H1 (cell line): ENCODE measurements around the gene GNAI1. TPM values are rescaled to one million over a fixed set of nuclear protein-coding genes. Genes with fewer than 3 reads are reported as not detected.

ENCODE experiments used
- ASH2L ChIP-seq: fragments of 200-600, 300-600 bp; sonication (generic); IDR thresholded peaks from one replicate; pipeline ENCODE4 v1.7.1; 2017; ENCODE audit warnings: low read length
- BRCA1 ChIP-seq: IDR thresholded peaks from 2 replicates; pipeline ENCODE4 v1.6.1; 2012; ENCODE audit warnings: low read depth, low read length, improper control_type of control experiment
- CBX5 ChIP-seq: fragments of 300-800, 300-1000 bp; sonication (generic); IDR thresholded peaks from 2 replicates; pipeline ENCODE4 v1.7.1; 2016; ENCODE audit warnings: antibody characterized with exemption, low read length, low read depth
- CHD2 ChIP-seq: IDR thresholded peaks from 2 replicates; pipeline ENCODE4 v1.6.1; 2012; ENCODE audit warnings: low read length, improper control_type of control experiment
- CTBP2 ChIP-seq: IDR thresholded peaks from 2 replicates; pipeline ENCODE4 v1.7.0; 2011; ENCODE audit warnings: borderline replicate concordance, mild to moderate bottlenecking, moderate library complexity, mixed read lengths, low read length; ENCODE audit not compliant: insufficient read depth, insufficient read length
- EGR1 ChIP-seq: IDR thresholded peaks from 2 replicates; pipeline ENCODE4 v1.6.1; 2011; ENCODE audit warnings: low read depth, low read length, borderline replicate concordance
- EP300 ChIP-seq, 2 experiments: IDR thresholded peaks; 1 replicate in 1 of 2; 2 replicates in 1 of 2; pipeline ENCODE4 v1.6.1; 2011 to 2012; ENCODE audit warnings: low read depth in 2 of 2, low read length in 2 of 2, mild to moderate bottlenecking in 2 of 2, borderline replicate concordance in 1 of 2, inconsistent platforms in 1 of 2, moderate library complexity in 1 of 2
- FOSL1 ChIP-seq: IDR thresholded peaks from 2 replicates; pipeline ENCODE4 v1.6.1; 2011; ENCODE audit warnings: mild to moderate bottlenecking, low read depth, low read length, moderate library complexity; ENCODE audit not compliant: insufficient read depth
- GABPA ChIP-seq: IDR thresholded peaks from 2 replicates; pipeline ENCODE4 v1.6.1; 2011; ENCODE audit warnings: mild to moderate bottlenecking, low read length, moderate library complexity, borderline replicate concordance; ENCODE audit not compliant: insufficient read depth
- GTF2F1 ChIP-seq: IDR thresholded peaks from 2 replicates; pipeline ENCODE4 v1.6.1; 2012; ENCODE audit warnings: low read depth, low read length, improper control_type of control experiment, borderline replicate concordance
- NRF1 ChIP-seq: IDR thresholded peaks from 2 replicates; pipeline ENCODE4 v1.6.1; 2011; ENCODE audit warnings: mild to moderate bottlenecking, low read depth, low read length, improper control_type of control experiment
- POU5F1 ChIP-seq: IDR thresholded peaks from 2 replicates; pipeline ENCODE4 v1.6.1; 2011; ENCODE audit warnings: low read depth, mild to moderate bottlenecking, low read length, moderate library complexity
- RFX5 ChIP-seq: IDR thresholded peaks from 2 replicates; pipeline ENCODE4 v1.6.1; 2011; ENCODE audit warnings: low read depth, low read length, improper control_type of control experiment, borderline replicate concordance
- RNF2 ChIP-seq: fragments of 200-900, 300-1000 bp; sonication (generic); IDR thresholded peaks from 2 replicates; pipeline ENCODE4 v1.7.1; 2016; ENCODE audit warnings: borderline replicate concordance, low read depth, mild to moderate bottlenecking, antibody characterized with exemption, low read length; ENCODE audit not compliant: poor library complexity, severe bottlenecking; ENCODE audit errors: missing control alignments
- RXRA ChIP-seq: IDR thresholded peaks from 2 replicates; pipeline ENCODE4 v1.6.1; 2011; ENCODE audit warnings: low read depth, mild to moderate bottlenecking, low read length, moderate library complexity; ENCODE audit not compliant: insufficient read depth
- SAP30 ChIP-seq: fragments of 300-600 bp; sonication (generic); IDR thresholded peaks from 2 replicates; pipeline ENCODE4 v1.7.1; 2012; ENCODE audit warnings: low read length, moderate library complexity, mild to moderate bottlenecking, inconsistent platforms; ENCODE audit not compliant: insufficient read depth, insufficient replicate concordance
- SIRT6 ChIP-seq: IDR thresholded peaks from one replicate; pipeline ENCODE4 v1.7.1; 2012; ENCODE audit warnings: low read length, inconsistent platforms
- SRF ChIP-seq: IDR thresholded peaks from 2 replicates; pipeline ENCODE4 v1.6.1; 2011; ENCODE audit warnings: mild to moderate bottlenecking, low read depth, low read length, moderate library complexity
- TAF1 ChIP-seq: IDR thresholded peaks from 2 replicates; pipeline ENCODE4 v1.6.1; 2011; ENCODE audit warnings: mild to moderate bottlenecking, low read depth, low read length
- TCF12 ChIP-seq: IDR thresholded peaks from 2 replicates; pipeline ENCODE4 v1.6.1; 2011; ENCODE audit warnings: low read depth, mild to moderate bottlenecking, low read length
- TEAD4 ChIP-seq: IDR thresholded peaks from 2 replicates; pipeline ENCODE4 v1.6.1; 2012; ENCODE audit warnings: low read depth, low read length, inconsistent platforms, mixed read lengths
- USF2 ChIP-seq: IDR thresholded peaks from 2 replicates; pipeline ENCODE4 v1.6.1; 2011; ENCODE audit warnings: low read length, improper control_type of control experiment
- ZNF274 ChIP-seq: IDR thresholded peaks from 2 replicates; pipeline ENCODE4 v1.7.0; 2012; ENCODE audit warnings: low read length, borderline replicate concordance; ENCODE audit errors: extremely low read depth
- polyA plus RNA-seq, 7 experiments: library from polyadenylated mRNA; depleted of rRNA in 3 of 7; stranded (reverse) in 5 of 7; unstranded in 2 of 7; fragments of >200 nt in 5 of 7; fragments of 200-250 nt in 2 of 7; gene quantifications; 1 replicate in 5 of 7; 2 replicates in 1 of 7; 4 replicates in 1 of 7; pipeline versions ENCODE4 v1.2.1 to v1.2.3, GENCODE V29; 2011 to 2013; ENCODE audit warnings: missing spikeins in 2 of 7, mixed read lengths in 2 of 7
- total RNA-seq: library from RNA; stranded (reverse); fragmentation: NEBNext Ultra II Directional; extraction: Animal tissue kit (Norgen Biotek cat#: 25700); gene quantifications from 2 replicates; pipeline ENCODE4 v1.2.1, GENCODE V29; 2021

Gene GNAI1
- total and polyA plus RNA-seq, 2 of the 8 experiments (the other 6 are each of a cell fraction or from before 2014, with no cell fraction given): 8.0 to 29.5 TPM

- TF ChIP-seq CTBP2 (no peak), TAF1 (peak; percentile 45), EP300 (IDR thresholded peaks at IDR 0.05; ENCODE audit: borderline replicate concordance in 1 of 2, low read depth in 2 of 2, low read length in 2 of 2) (no peak), POU5F1 (no peak), TCF12 (no peak), GABPA (no peak), SRF (no peak), RFX5 (no peak), NRF1 (0 out of 2 replicates have a peak, but pooled peaks have one; percentile 15), RXRA (no peak), SIRT6 (no peak), GTF2F1 (no peak), USF2 (no peak), CHD2 (no peak), RNF2 (no peak), CBX5 (no peak), TEAD4 (no peak), SAP30 (no peak), EGR1 (no peak), ASH2L (peak; percentile 90), FOSL1 (0 out of 2 replicates have a peak, but pooled peaks have one; percentile 1), ZNF274 (no peak), BRCA1 (no peak)
These were observed at the start of gene GNAI1 (continued) for GRCh38 chr7:80134536-80135308.
